EH (cell line): Measurements from ENCODE around the gene CCNDBP1.

Experiments used
- DNase-seq: peaks from one replicate; pipeline ENCODE4 v3.0.0-alpha.2; 2015; ENCODE audit warnings: low read depth

Gene CCNDBP1

GRCh38 chr15:43246261-43246774 is 61.1 kb downstream of the CCNDBP1 start:
- no peak for DNase-seq
